ENCODE results near the gene SCN8A.

DNA sequence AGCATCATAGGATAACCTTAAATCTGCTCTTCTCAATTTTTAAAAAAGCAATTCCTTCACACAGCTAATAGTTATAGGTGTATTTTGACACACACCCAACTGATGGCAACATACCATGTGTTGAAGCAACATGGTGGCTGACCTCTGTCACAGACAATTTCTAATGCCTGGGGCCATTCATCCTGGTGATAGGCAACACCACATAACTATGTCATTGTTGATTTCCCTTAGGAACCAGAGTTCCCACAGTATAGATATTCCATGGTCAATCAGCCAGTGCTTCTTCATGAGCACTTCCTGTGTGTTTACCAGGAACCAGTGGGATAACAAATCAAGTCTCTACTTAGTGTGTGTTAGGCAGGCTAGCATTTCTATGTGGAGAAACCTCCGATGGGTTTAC is 169.2 kb downstream of the SCN8A start:
- TF ChIP-seq, protein P1, sequence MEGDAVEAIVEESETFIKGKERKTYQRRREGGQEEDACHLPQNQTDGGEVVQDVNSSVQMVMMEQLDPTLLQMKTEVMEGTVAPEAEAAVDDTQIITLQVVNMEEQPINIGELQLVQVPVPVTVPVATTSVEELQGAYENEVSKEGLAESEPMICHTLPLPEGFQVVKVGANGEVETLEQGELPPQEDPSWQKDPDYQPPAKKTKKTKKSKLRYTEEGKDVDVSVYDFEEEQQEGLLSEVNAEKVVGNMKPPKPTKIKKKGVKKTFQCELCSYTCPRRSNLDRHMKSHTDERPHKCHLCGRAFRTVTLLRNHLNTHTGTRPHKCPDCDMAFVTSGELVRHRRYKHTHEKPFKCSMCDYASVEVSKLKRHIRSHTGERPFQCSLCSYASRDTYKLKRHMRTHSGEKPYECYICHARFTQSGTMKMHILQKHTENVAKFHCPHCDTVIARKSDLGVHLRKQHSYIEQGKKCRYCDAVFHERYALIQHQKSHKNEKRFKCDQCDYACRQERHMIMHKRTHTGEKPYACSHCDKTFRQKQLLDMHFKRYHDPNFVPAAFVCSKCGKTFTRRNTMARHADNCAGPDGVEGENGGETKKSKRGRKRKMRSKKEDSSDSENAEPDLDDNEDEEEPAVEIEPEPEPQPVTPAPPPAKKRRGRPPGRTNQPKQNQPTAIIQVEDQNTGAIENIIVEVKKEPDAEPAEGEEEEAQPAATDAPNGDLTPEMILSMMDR (IDR thresholded peaks at IDR 0.05; ENCODE audit: insufficient read depth, low read length) = no peak
- TF ChIP-seq POLR2AphosphoS5 (IDR thresholded peaks at IDR 0.05; ENCODE audit: low read depth) = no peak
- TF ChIP-seq GABPA (IDR thresholded peaks at IDR 0.05; ENCODE audit: low read depth) = no peak

All from HL-60 (cell line).